ELF-1 (cell line): ENCODE data around the gene PPP1CA.

ENCODE experiments used
- DNase-seq: peaks from one replicate; pipeline ENCODE4 v3.0.0-alpha.2; 2016; ENCODE audit warnings: low read depth, low spot score

Gene PPP1CA

DNA sequence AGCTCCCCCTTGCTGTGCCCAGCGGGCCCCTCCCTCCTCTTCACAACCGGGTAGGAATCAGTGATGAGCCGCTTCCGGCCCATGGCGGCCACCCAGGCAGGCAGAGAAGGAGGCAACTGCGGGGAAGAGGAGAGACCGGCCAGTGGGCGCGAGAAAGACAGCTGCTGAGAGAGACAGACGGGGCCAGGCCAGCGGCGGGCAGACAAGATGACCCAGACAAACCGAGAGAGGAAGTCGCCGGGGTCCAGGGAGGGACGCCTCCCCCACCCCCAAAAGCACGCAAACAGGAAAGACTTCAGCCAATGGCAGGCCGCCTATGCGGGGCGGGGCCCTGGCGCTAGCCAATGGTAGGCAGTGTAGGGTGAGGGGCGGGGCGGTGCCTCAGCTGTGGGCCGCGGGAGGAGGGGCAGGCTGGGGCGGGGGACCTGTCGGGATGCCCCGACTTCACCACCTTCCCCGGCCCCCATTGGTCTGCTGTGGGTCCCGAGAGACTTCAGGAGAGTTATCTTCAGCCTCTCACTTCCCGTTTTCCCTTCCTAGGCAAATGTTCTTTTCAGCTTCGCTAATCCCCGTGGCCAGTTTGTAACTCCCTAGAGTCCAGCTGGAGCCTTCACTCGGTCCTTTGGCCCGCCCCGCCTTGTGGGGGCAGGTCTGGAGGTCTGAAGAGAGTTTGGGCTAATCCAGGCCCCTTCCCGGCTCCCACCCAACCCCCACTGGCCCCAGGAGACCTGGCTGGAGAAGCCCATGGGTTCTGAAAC lies 48.2 kb downstream of the PPP1CA start, which contains the start of gene POLD4:
TSS of gene POLD4 (minus strand) at position 230 of the 758 bp plus-strand sequence. CDS start at position 83, 147 bp downstream.
- DNase-seq: peak; percentile 94

- no peak for DNase-seq
Observed at GRCh38 chr11:67352546-67353316, 48.9 kb downstream of the PPP1CA start.

GRCh38 chr11:67351275-67352005 lies 50.2 kb downstream of the PPP1CA start:
- peak; percentile 86 for DNase-seq

- DNase-seq: no peak
Observed at GRCh38 chr11:67349928-67350465, 51.7 kb downstream of the PPP1CA start.

- no peak for DNase-seq
Observed at GRCh38 chr11:67349457-67349856, 52.2 kb downstream of the PPP1CA start.

DNA sequence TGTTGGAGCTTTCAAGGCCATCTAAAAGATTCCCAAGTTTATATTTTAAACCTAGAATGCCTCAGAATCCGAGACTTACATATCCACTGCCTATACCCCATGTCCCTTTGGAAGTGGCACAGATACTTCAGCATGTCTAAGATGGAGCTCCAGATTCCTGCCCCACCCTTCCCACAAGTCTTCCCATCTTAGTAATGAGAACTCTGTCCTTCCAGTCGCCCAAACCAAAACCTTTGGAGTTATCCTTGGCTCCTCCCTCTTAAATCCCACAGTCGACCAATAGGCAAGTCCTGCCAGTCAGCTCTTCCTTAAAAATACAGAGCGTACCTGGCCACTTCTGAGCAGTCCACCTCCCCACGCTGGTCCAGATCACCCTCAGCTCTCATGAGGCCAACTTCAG lies 52.6 kb downstream of the PPP1CA start:
- no peak for DNase-seq
